Measurements from ENCODE around the gene TBXAS1.

The TBXAS1 gene

DNA sequence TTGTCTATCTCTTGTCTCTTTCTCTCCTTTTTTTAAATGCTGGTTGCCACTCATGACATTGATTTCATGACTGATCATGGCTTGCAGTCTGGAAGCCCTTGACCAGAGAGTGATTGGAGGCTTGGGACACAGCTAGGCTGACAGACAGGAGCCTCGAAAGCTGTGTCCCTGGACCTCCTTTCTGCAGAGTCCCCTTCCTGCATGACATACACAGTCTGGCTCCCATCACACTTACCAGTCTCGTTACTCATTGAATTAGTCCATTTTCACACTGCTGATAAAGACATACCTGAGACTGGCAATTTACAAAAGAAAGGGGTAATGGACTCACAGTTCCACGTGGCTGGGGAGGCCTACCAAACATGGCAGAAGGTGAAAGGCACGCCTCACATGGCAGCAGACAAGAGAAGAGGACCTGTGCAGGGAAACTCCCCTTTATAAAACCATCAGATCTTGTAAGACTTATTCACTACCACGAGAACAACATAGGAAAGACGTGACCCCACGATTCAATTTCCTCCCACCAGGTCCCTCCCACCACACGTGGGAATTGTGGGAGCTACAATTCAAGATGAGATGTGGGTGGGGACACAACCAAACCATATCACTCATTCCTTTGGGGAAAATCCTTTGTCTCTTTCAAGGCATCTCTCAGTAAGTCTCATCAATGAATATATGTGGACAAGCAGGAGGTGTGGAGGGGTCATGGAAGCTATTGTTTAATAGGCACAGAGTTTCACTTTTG is 102.3 kb downstream of the TBXAS1 start:
- no peak for DNase-seq (ENCODE audit: low spot score)
- TF ChIP-seq, protein P1, sequence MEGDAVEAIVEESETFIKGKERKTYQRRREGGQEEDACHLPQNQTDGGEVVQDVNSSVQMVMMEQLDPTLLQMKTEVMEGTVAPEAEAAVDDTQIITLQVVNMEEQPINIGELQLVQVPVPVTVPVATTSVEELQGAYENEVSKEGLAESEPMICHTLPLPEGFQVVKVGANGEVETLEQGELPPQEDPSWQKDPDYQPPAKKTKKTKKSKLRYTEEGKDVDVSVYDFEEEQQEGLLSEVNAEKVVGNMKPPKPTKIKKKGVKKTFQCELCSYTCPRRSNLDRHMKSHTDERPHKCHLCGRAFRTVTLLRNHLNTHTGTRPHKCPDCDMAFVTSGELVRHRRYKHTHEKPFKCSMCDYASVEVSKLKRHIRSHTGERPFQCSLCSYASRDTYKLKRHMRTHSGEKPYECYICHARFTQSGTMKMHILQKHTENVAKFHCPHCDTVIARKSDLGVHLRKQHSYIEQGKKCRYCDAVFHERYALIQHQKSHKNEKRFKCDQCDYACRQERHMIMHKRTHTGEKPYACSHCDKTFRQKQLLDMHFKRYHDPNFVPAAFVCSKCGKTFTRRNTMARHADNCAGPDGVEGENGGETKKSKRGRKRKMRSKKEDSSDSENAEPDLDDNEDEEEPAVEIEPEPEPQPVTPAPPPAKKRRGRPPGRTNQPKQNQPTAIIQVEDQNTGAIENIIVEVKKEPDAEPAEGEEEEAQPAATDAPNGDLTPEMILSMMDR (IDR thresholded peaks at IDR 0.05; ENCODE audit: extremely low read depth, insufficient read depth, missing control alignments) = no peak
- in situ Hi-C loops (cut with MboI; ENCODE audit: low pct_unique_long_range_greater_than_20kb, low sequenced_read_pairs, unreplicated experiment) = no loop called here

DNA sequence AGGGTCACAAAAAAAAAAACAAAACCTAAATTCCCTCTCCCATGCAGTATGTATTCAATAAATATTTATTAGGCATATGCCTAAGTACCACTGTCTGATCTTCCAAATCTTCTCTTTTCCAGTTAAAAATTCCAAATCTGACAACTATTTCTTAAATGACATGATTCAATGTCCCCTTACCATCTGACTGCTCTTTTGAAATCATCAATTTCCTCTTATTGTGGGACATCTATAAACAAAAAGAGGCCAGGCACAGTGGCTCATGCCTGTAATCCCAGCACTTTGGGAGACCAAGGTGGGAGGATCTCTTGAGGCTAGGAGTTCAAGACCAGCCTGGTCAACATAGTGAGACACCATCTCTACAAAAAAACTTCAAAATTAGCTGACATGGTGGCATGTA is 103.5 kb downstream of the TBXAS1 start:
- TF ChIP-seq, protein P1 (IDR thresholded peaks at IDR 0.05; ENCODE audit: extremely low read depth, insufficient read depth, missing control alignments) = no peak
- in situ Hi-C loops (cut with MboI; ENCODE audit: low pct_unique_long_range_greater_than_20kb, low sequenced_read_pairs, unreplicated experiment) = no loop called here
- DNase-seq (ENCODE audit: low spot score) = no peak

DNA sequence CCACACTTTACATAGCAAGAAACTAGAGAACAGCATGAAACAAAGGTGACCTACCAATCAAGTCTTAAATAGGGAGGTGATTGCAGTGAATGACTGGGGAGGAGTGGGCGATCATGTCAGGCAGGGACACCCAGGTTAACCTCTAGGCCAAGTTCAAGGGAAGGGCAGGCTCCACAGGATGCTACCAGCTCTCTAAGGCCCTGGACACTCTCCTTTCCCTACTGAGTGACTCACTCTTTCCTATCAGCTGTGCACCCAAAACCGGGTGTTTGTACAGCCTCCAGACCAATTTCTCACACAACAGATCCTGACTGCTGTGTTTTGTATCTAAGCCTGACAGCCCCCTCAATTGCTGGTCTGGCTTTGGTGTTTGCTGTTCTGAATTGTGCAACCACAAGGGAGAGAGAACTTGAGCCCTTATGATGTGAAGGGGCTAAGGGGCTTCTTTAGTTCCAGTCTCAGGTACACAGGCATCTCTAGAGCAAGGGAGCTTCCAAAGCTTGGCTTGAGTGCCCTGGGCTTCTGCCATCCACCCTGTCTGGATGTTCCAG is 107.8 kb downstream of the TBXAS1 start:
- TF ChIP-seq, protein P1 (IDR thresholded peaks at IDR 0.05; ENCODE audit: extremely low read depth, insufficient read depth, missing control alignments) = no peak
- no peak for DNase-seq (ENCODE audit: low spot score)
- in situ Hi-C loops (cut with MboI; ENCODE audit: low pct_unique_long_range_greater_than_20kb, low sequenced_read_pairs, unreplicated experiment) = no loop called here

DNA sequence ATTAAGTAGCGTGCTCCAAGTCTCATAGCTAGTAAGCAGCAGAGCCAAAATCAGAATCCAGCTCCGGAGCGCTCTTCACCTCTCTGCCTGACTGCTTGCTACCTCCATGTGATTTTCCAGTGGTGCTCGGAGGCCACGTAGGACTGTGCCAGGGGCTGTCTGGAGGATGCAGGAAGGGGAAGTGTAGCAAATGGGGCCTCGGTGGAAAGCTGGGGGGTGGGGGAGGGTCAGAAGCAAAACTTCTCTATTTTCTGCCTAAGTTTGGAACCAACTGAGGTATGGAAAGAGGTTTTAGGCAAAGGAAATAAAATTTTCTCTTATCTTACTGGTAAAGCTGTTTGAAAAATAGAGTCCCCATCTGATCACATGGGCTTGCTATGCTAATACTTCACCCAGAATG is 108.7 kb downstream of the TBXAS1 start:
- DNase-seq (ENCODE audit: low spot score) = no peak
- TF ChIP-seq, protein P1 (IDR thresholded peaks at IDR 0.05; ENCODE audit: extremely low read depth, insufficient read depth, missing control alignments) = no peak
- in situ Hi-C loops (cut with MboI; ENCODE audit: low pct_unique_long_range_greater_than_20kb, low sequenced_read_pairs, unreplicated experiment) = no loop called here

DNA sequence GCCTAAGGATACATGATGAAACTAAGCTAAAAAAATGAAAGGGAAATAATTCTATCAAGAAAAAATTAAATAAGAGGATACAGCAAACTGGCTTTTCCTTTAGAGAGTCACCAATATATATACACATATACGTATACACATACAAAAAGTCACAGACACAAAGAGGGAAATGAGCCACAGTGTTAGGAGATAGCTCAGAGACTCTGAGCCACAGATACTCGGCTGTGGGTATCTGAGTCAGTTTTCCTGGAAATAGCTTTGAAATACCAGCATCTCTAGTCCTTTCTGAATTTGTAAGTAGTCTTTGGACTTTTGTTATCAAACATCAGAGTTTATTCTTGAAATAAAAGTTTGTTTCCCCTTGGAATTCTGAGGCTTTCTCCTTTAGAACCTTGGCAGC is 111.8 kb downstream of the TBXAS1 start:
- TF ChIP-seq, protein P1 (IDR thresholded peaks at IDR 0.05; ENCODE audit: extremely low read depth, insufficient read depth, missing control alignments) = no peak
- in situ Hi-C loops (cut with MboI; ENCODE audit: low pct_unique_long_range_greater_than_20kb, low sequenced_read_pairs, unreplicated experiment) = no loop called here
- no peak for DNase-seq (ENCODE audit: low spot score)

DNA sequence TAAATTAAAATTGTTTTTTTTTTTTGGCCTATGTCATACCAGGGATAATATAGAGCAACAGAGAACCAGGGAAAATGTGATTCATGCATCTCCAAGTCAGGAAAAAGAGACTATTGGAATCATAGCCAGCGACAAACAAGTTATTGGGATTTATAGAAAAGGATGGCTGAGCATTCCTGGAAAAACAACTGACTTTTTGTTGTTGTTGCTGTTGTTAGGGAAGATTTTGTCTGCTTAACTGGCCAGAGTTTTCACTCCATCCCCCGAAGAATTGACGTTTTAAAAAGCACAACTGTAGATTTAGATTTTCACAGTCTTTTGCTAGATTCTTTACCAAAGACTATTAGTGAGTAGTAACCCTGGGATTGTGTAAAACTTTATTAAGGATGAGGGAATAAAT is 112.4 kb downstream of the TBXAS1 start:
- DNase-seq (ENCODE audit: low spot score) = no peak
- TF ChIP-seq, protein P1 (IDR thresholded peaks at IDR 0.05; ENCODE audit: extremely low read depth, insufficient read depth, missing control alignments) = no peak
- in situ Hi-C loops (cut with MboI; ENCODE audit: low pct_unique_long_range_greater_than_20kb, low sequenced_read_pairs, unreplicated experiment) = no loop called here

Data from GM13977 (cell line).